K562 (cell line): ENCODE results near the gene ASB12. TPM values are rescaled to one million over a fixed set of nuclear protein-coding genes. Genes with fewer than 3 reads are reported as not detected.

Experiments used
- ATAC-seq: fragments of 200-7000 bp; cut with Tn5 transposase; 3 replicates; pipeline ENCODE4 v1.9.1; 2020; ENCODE audit warnings: moderate library complexity
- BruUV-seq: library from RNA; stranded (reverse); fragments of 400-500 nt; replicated peaks from 2 replicates; lab custom pipeline; 2021; lab: Mats Ljungman, UMichigan
- CTCF ChIA-PET: fragments of 300-600 bp; formaldehyde crosslinking; extraction: SDS; loops from one replicate; lab custom pipeline; 2021; ENCODE audit warnings: low intra/inter-chr PET ratio; lab: Yijun Ruan, JAX
- POLR2A ChIA-PET: fragments of 300-600, 350-650 bp; sonication (Branson Sonifier 250); formaldehyde crosslinking; extraction: SDS; loops from one replicate; lab custom pipeline; 2021; ENCODE audit warnings: antibody characterized with exemption, inconsistent platforms; lab: Yijun Ruan, JAX
- DNase-seq, 4 experiments: peaks; one replicate each; pipeline versions ENCODE4 v3.0.0 to v3.0.0-alpha.2; 2011 to 2018; ENCODE audit warnings: low spot score in 3 of 4, mixed read lengths in 3 of 4; ENCODE audit errors: extremely low read depth in 1 of 4
- FAIRE-seq: peaks from 2 replicates; lab custom pipeline; 2011; peaks lifted over from hg19 to GRCh38; lab: Jason Lieb, UNC
- H2AFZ ChIP-seq: 2 replicates; pipeline ENCODE4 v1.6.0; 2011; ENCODE audit warnings: low read depth, low read length, control low read depth, inconsistent platforms
- H3K27ac ChIP-seq: fragments of 200-600 bp; 3 replicates; pipeline ENCODE4 v1.8.0; 2011; ENCODE audit warnings: low read depth, mild to moderate bottlenecking, control low read depth, inconsistent platforms, low read length, moderate library complexity, mixed read lengths; ENCODE audit errors: extremely low read depth
- H3K27me3 ChIP-seq, 2 experiments: fragments of 300-600 bp in 1 of 2; 2 replicates in 1 of 2; 3 replicates in 1 of 2; pipeline versions ENCODE4 v1.6.0 to v1.8.0; 2011; ENCODE audit warnings: inconsistent platforms in 2 of 2, low read length in 2 of 2, mild to moderate bottlenecking in 1 of 2, mixed read lengths in 1 of 2, moderate library complexity in 1 of 2; ENCODE audit not compliant: control insufficient read depth in 2 of 2, insufficient read depth in 2 of 2
- H3K36me3 ChIP-seq: fragments of 300-600 bp; 3 replicates; pipeline ENCODE4 v1.8.0; 2011; ENCODE audit warnings: mild to moderate bottlenecking, low read length, inconsistent platforms; ENCODE audit not compliant: control insufficient read depth, insufficient read depth
- H3K4me1 ChIP-seq, 2 experiments: fragments of 200-600 bp in 1 of 2; replicated peaks in 1 of 2; 2 replicates in 1 of 2; 3 replicates in 1 of 2; pipeline versions ENCODE4 v1.5.1 to v1.8.0; 2011; ENCODE audit warnings: inconsistent platforms in 2 of 2, low read length in 2 of 2, mild to moderate bottlenecking in 1 of 2, mixed read lengths in 1 of 2, moderate library complexity in 1 of 2; ENCODE audit not compliant: control insufficient read depth in 2 of 2, insufficient read depth in 2 of 2
- H3K4me2 ChIP-seq: 2 replicates; pipeline ENCODE4 v1.6.1; 2011; ENCODE audit warnings: low read length, control low read depth, inconsistent platforms, mixed read lengths; ENCODE audit not compliant: insufficient read depth
- H3K4me3 ChIP-seq: fragments of 200-600 bp; sonication (generic), shearing (Covaris generic); 2 replicates; pipeline ENCODE4 v1.5.1; 2016; ENCODE audit warnings: control low read depth, inconsistent platforms
- H3K79me2 ChIP-seq: fragments of 200-600 bp; 3 replicates; pipeline ENCODE4 v1.8.0; 2011; ENCODE audit warnings: low read length, inconsistent platforms; ENCODE audit not compliant: control insufficient read depth, insufficient read depth
- H3K9ac ChIP-seq, 2 experiments: 2 replicates each; pipeline versions ENCODE4 v1.6.0 to v1.6.1; 2011; ENCODE audit warnings: low read depth in 2 of 2, low read length in 2 of 2, control low read depth in 1 of 2, inconsistent platforms in 1 of 2, mild to moderate bottlenecking in 1 of 2, mixed read lengths in 1 of 2; ENCODE audit not compliant: insufficient read depth in 1 of 2
- H3K9me1 ChIP-seq: one replicate; pipeline ENCODE4 v1.6.0; 2011; ENCODE audit warnings: inconsistent platforms, mild to moderate bottlenecking, low read length, moderate library complexity; ENCODE audit not compliant: control insufficient read depth, insufficient read depth
- H3K9me3 ChIP-seq: replicated peaks from 2 replicates; pipeline ENCODE4 v1.5.1; 2011; ENCODE audit warnings: low read depth, low read length, inconsistent platforms; ENCODE audit not compliant: control insufficient read depth, insufficient read depth
- H4K20me1 ChIP-seq: replicated peaks from 2 replicates; pipeline ENCODE4 v1.6.1; 2011; ENCODE audit warnings: low read length, inconsistent platforms, mixed read lengths; ENCODE audit not compliant: control insufficient read depth, insufficient read depth
- CBFA2T3 ChIP-seq: fragments of 450-650 bp; IDR thresholded peaks from 2 replicates; pipeline ENCODE4 v1.6.1; 2017
- CREM ChIP-seq: IDR thresholded peaks from 2 replicates; pipeline ENCODE4 v1.6.1; 2014; ENCODE audit warnings: antibody characterized with exemption, low read depth
- EGR1 ChIP-seq: fragments of 450-650 bp; conservative IDR thresholded peaks from 2 replicates; pipeline ENCODE4 v1.6.1; 2017; ENCODE audit warnings: mild to moderate bottlenecking
- ELF4 ChIP-seq: fragments of 450-650 bp; formaldehyde crosslinking; IDR thresholded peaks from 2 replicates; pipeline ENCODE4 v1.4.0; 2022; ENCODE audit warnings: missing genetic modification characterization
- KAT8 ChIP-seq: fragments of 450-650 bp; IDR thresholded peaks from 2 replicates; pipeline ENCODE4 v1.6.1; 2016; ENCODE audit warnings: low read depth, mild to moderate bottlenecking
- KDM5B ChIP-seq: fragments of 200-600 bp; sonication (generic); IDR thresholded peaks from 2 replicates; pipeline ENCODE4 v1.6.1; 2012; ENCODE audit warnings: low read depth, mild to moderate bottlenecking, moderate library complexity, low read length, control low read depth, inconsistent platforms; ENCODE audit not compliant: insufficient replicate concordance
- NEUROD1 ChIP-seq: fragments of 150-350 bp; IDR thresholded peaks from 2 replicates; pipeline ENCODE4 v1.6.1; 2014; ENCODE audit warnings: borderline replicate concordance, low read length, low read depth; ENCODE audit not compliant: partially characterized antibody
- PHB2 ChIP-seq: fragments of 450-650 bp; IDR thresholded peaks from 2 replicates; pipeline ENCODE4 v1.6.1; 2017; ENCODE audit warnings: low read depth
- POLR2G ChIP-seq: fragments of 200-400 bp; formaldehyde crosslinking; IDR thresholded peaks from 2 replicates; pipeline ENCODE4 v1.6.1; 2017; ENCODE audit warnings: low read depth, mild to moderate bottlenecking, antibody characterized with exemption, low read length, moderate library complexity
- SP2 ChIP-seq: IDR thresholded peaks from 2 replicates; pipeline ENCODE4 v1.6.1; 2011; ENCODE audit warnings: mild to moderate bottlenecking, low read depth, low read length, moderate library complexity; ENCODE audit not compliant: poor library complexity, severe bottlenecking; ENCODE audit errors: extremely low read depth
- TBP ChIP-seq: optimal IDR thresholded peaks from 2 replicates; pipeline ENCODE3; 2011; ENCODE audit warnings: low read depth, low read length, improper control_type of control experiment
- ZSCAN29 ChIP-seq: fragments of 450-650 bp; IDR thresholded peaks from 2 replicates; pipeline ENCODE4 v1.6.1; 2017
- WGBS: fragments of 100-300 bp; shearing (Covaris generic); methylation state at CpG from one replicate; pipeline ENCODE4 v1.1.6; 2016; ENCODE audit warnings: low coverage, mixed read lengths; ENCODE audit not compliant: insufficient coverage; ENCODE audit errors: missing lambda C conversion rate; 5-methylcytosine and 5-hydroxymethylcytosine counted together
- in situ Hi-C: fragments of 300-500 bp; cut with MboI; formaldehyde crosslinking; loops from 4 replicates; pipeline ENCODE4 v1.15.0; 2018; ENCODE audit warnings: inconsistent platforms, mixed read lengths
- intact Hi-C: fragments of 100-400 bp; cut with micrococcal nuclease; formaldehyde crosslinking; loops from 2 replicates; pipeline ENCODE4 v1.14.2; 2022
- polyA plus RNA-seq, 8 experiments: library from polyadenylated mRNA; depleted of rRNA in 4 of 8; stranded (reverse) in 5 of 8; unstranded in 3 of 8; fragments of >200 nt; fragmentation: Nextera tagmentation in 2 of 8; fragmentation: Illumina TruSeq in 1 of 8; extraction: Ambion mirVana in 2 of 8; extraction: Trizol in 1 of 8; gene quantifications; 2 replicates each; pipeline versions ENCODE4 v1.2.1 to v1.2.3, GENCODE V29; 2011 to 2014; ENCODE audit warnings: inconsistent platforms in 1 of 8, missing spikeins in 1 of 8
- total RNA-seq, 7 experiments: library from RNA; depleted of rRNA in 6 of 7; stranded (reverse); fragments of >200 nt in 6 of 7; fragmentation: Illumina TruSeq in 2 of 7; extraction: Trizol in 2 of 7; gene quantifications; 2 replicates each; pipeline versions ENCODE4 v1.2.1 to v1.2.3, GENCODE V29; 2011 to 2021; ENCODE audit warnings: low replicate concordance in 1 of 7
- TF ChIP-seq, protein P1 (sequence below): fragments of 450-650 bp; IDR thresholded peaks from 2 replicates; pipeline ENCODE4 v1.6.1; 2014; ENCODE audit warnings: low read depth, mild to moderate bottlenecking, moderate library complexity, borderline replicate concordance
- TF ChIP-seq, protein P2 (sequence below): fragments of 450-650 bp; IDR thresholded peaks from 2 replicates; pipeline ENCODE4 v1.7.0; 2016; ENCODE audit warnings: borderline replicate concordance
- TF ChIP-seq, protein P3 (sequence below): fragments of 250-450 bp; sonication (Bioruptor Pico); IDR thresholded peaks from 2 replicates; pipeline ENCODE4 v1.5.0; 2021; ENCODE audit warnings: mild to moderate bottlenecking, moderate library complexity

ASB12 gene
- total and polyA plus RNA-seq, 9 of the 15 experiments (the other 6 are each of a cell fraction or from before 2014, with no cell fraction given) = 0.14 to 0.70 (median 0.33) TPM; not detected in 2

DNA sequence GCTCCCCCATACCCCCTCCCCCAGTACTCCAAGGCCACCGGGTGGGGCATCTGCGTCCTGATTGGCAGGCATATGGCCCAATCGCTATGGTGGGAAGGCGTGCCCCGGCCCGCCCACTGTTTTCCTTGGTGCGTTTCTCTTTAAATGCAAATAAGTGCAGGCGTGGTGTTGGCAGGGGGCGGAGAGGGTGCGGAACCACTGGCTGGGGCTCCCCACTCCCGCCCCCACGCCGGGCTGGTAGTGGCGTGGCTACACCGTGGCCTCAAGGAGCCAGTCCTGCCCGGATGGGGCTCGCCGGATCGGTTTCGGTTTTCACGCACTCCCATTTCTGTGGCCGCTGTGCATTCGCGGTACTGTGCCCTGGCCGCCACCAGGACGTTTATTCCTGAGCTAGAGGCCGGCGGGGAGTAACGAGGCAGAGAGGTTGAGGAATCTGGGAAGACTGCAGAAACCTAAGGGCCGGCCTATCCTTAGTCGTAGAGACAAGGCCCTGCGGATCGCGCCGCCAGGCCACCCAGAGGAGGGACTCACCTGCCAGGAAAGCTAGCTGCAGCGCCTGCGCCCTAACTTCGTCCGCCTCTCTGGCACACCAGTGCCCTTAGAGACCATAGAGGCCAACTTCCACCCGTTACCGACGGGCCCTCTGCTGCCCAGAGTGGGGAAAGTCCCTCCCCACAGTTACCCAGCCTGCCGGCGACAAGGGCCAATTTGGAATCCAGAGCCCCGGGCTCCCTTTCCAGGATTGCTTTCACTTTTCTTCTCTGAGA, 24.5 kb downstream of the ASB12 start:
- H3K4me2 ChIP-seq = peak overlapping the region; percentile 69
- FAIRE-seq (peak; percentile 29), DNase-seq (peak; percentile 89 to 93 (median 92)), ATAC-seq (peak; percentile 92)
- no peaks in the 10 kb centered on the region for H4K20me1 ChIP-seq
- no peaks in the 10 kb centered on the region for H3K9me1 ChIP-seq
- 2% methylated on average over 23 of the region's 45 CpGs for WGBS
- POLR2A ChIA-PET = no interaction called here
- peaks cover 6% of the 10 kb centered on the region; the same call in 2 of the 3 replicates for H3K79me2 ChIP-seq
- CTCF ChIA-PET = no interaction called here
- no peaks in the 10 kb centered on the region for H3K36me3 ChIP-seq
- intact Hi-C loops (loop anchor here (5.0 kb wide), 1 partner anchor 49 kb away; no protein-coding TSS in a partner anchor), in situ Hi-C loops (no loop called here)
- H3K27ac ChIP-seq = peak overlapping the region; percentile 55
- H3K4me1 ChIP-seq = peaks cover 3 to 24% of the 10 kb centered on the region in 2 experiments; a peak in 4 of 5 replicates
- peak overlapping the region; percentile 59 for H3K4me3 ChIP-seq
- no peaks in the 10 kb centered on the region for H3K27me3 ChIP-seq
- H3K9me3 ChIP-seq = no peaks in the 10 kb centered on the region
- H3K9ac ChIP-seq = peak overlapping the region; percentile 60 to 90
- H2AFZ ChIP-seq = peak overlapping the region; percentile 71
- TSS peak; percentile 91 for BruUV-seq
- TF ChIP-seq, protein P1, sequence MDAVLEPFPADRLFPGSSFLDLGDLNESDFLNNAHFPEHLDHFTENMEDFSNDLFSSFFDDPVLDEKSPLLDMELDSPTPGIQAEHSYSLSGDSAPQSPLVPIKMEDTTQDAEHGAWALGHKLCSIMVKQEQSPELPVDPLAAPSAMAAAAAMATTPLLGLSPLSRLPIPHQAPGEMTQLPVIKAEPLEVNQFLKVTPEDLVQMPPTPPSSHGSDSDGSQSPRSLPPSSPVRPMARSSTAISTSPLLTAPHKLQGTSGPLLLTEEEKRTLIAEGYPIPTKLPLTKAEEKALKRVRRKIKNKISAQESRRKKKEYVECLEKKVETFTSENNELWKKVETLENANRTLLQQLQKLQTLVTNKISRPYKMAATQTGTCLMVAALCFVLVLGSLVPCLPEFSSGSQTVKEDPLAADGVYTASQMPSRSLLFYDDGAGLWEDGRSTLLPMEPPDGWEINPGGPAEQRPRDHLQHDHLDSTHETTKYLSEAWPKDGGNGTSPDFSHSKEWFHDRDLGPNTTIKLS = peak; percentile 49; the same call in 1 of the 2 replicates
- TF ChIP-seq KAT8 (no peak), POLR2G (peak; percentile 85), EGR1 (peak; percentile 79), PHB2 (no peak), CBFA2T3 (peak; percentile 37), CREM (peak; percentile 41; the same call in 1 of the 2 replicates), ELF4 (CRISPR knock-in tag) (no peak), TBP (peak; percentile 37), SP2 (peak; percentile 64), ZSCAN29 (0 out of 2 replicates have a peak, but pooled peaks have one; percentile 11), KDM5B (peak; percentile 62), NEUROD1 (peak; percentile 82)
- TF ChIP-seq, protein P2, sequence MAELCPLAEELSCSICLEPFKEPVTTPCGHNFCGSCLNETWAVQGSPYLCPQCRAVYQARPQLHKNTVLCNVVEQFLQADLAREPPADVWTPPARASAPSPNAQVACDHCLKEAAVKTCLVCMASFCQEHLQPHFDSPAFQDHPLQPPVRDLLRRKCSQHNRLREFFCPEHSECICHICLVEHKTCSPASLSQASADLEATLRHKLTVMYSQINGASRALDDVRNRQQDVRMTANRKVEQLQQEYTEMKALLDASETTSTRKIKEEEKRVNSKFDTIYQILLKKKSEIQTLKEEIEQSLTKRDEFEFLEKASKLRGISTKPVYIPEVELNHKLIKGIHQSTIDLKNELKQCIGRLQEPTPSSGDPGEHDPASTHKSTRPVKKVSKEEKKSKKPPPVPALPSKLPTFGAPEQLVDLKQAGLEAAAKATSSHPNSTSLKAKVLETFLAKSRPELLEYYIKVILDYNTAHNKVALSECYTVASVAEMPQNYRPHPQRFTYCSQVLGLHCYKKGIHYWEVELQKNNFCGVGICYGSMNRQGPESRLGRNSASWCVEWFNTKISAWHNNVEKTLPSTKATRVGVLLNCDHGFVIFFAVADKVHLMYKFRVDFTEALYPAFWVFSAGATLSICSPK = no peak
- TF ChIP-seq, protein P3, sequence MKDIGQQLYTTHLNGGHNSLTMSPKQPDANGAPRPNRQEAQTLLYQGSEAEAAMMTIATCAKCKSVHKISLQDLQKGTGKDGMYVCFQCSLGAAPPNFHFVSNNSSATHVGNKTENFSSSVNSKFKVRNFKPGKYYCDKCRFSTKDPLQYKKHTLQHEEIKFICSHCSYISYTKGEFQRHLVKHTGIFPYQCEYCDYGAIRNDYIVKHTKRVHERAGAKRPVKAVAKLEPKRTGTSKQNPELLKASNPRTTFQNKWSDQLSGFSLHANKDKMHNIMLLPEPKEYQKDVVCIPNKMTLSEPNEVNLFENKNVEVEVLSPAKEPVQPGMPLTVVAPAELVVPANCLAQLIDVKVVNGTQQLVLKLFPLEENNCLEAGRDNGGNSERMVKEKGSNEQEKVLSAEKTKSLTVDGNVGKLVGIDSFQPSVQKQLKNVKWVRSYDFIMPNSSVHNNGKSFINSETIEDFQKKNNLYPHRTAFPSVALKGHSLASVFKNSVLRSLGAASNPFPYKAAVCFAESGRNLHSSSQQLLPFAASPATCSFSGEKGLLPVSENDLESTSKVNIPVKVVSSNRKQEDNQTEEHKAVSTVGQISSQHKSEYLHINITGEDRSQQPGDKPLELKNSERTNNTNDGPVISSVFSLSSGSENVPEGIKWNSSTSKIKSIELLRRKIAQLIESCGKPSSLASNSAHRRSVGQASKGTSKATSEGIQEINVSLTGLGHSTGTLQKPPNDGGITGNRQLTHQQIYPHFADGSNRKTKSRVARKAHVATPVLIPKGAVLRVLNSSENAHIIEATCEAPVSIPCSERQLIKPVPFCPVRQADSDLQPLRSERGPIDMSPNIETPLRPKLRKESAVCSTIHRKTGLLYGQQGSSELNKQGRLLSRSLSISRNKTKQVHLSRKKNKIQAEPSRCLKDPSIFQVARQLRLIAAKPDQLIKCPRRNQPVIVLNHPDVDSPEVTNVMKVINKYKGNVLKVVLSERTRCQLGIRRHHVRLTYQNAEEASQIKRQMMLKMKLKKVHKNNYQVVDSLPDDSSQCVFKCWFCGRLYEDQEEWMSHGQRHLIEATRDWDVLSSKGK = no peak
